Activated T-cell treated with anti-CD3 and anti-CD28 coated beads for 24 hours (primary cell): ENCODE data around the gene CRYBA2.

Source experiments
- DNase-seq: peaks from one replicate; pipeline ENCODE4 v3.0.0-alpha.2; 2020; ENCODE audit warnings: low read depth

CRYBA2 gene

GRCh38 chr2:219023045-219023605 lies 29.9 kb upstream of the CRYBA2 start:
- no peak for DNase-seq

- DNase-seq: no peak
These were observed 29.4 kb upstream of the CRYBA2 start for GRCh38 chr2:219022616-219023015.

- DNase-seq: no peak
These were observed 28.8 kb upstream of the CRYBA2 start for GRCh38 chr2:219022041-219022440.

- no peak for DNase-seq
These were observed 28.4 kb upstream of the CRYBA2 start for GRCh38 chr2:219021591-219021990.

GRCh38 chr2:219020604-219021365 lies 27.6 kb upstream of the CRYBA2 start:
- DNase-seq: no peak

- no peak for DNase-seq
These were observed 26.2 kb upstream of the CRYBA2 start for GRCh38 chr2:219019436-219019835.

- no peak for DNase-seq
These were observed 25.5 kb upstream of the CRYBA2 start for GRCh38 chr2:219018726-219019125.

- DNase-seq: no peak
These were observed 25.1 kb upstream of the CRYBA2 start for GRCh38 chr2:219018286-219018685.

- no peak for DNase-seq
These were observed 24.1 kb upstream of the CRYBA2 start for GRCh38 chr2:219017201-219017931.

GRCh38 chr2:219016721-219017120 lies 23.5 kb upstream of the CRYBA2 start:
- no peak for DNase-seq

GRCh38 chr2:219010873-219011272 lies 17.7 kb upstream of the CRYBA2 start:
- DNase-seq: no peak

- DNase-seq: no peak
These were observed 17.0 kb upstream of the CRYBA2 start for GRCh38 chr2:219010162-219010756.

- DNase-seq: no peak
These were observed 16.1 kb upstream of the CRYBA2 start for GRCh38 chr2:219009294-219009693.

- no peak for DNase-seq
These were observed 10.8 kb upstream of the CRYBA2 start for GRCh38 chr2:219003979-219004378.

- DNase-seq: no peak
These were observed 10.0 kb upstream of the CRYBA2 start for GRCh38 chr2:219003267-219003634.

GRCh38 chr2:219002395-219003266 lies 9.4 kb upstream of the CRYBA2 start:
- DNase-seq: peak; percentile 29

- no peak for DNase-seq
These were observed 8.6 kb upstream of the CRYBA2 start for GRCh38 chr2:219001577-219002394.

- no peak for DNase-seq
These were observed 7.9 kb upstream of the CRYBA2 start for GRCh38 chr2:219001100-219001576.

GRCh38 chr2:219000569-219000960 lies 7.3 kb upstream of the CRYBA2 start:
- DNase-seq: no peak

GRCh38 chr2:218999881-219000568 lies 6.8 kb upstream of the CRYBA2 start:
- no peak for DNase-seq
